GM12864 (cell line): ENCODE measurements around the gene FCHSD2.

ENCODE experiments used
- DNase-seq: peaks from one replicate; pipeline ENCODE4 v3.0.0-alpha.2; 2011; ENCODE audit warnings: low read depth
- H3K4me3 ChIP-seq: 2 replicates; pipeline ENCODE4 v1.5.1; 2011; ENCODE audit warnings: mild to moderate bottlenecking, low read depth, low read length, control low read depth
- CTCF ChIP-seq: IDR thresholded peaks from 2 replicates; pipeline ENCODE4 v1.5.1; 2011; ENCODE audit warnings: low read depth, mild to moderate bottlenecking, moderate library complexity, low read length, control low read depth, inconsistent platforms; ENCODE audit errors: missing control alignments

FCHSD2 gene

DNA sequence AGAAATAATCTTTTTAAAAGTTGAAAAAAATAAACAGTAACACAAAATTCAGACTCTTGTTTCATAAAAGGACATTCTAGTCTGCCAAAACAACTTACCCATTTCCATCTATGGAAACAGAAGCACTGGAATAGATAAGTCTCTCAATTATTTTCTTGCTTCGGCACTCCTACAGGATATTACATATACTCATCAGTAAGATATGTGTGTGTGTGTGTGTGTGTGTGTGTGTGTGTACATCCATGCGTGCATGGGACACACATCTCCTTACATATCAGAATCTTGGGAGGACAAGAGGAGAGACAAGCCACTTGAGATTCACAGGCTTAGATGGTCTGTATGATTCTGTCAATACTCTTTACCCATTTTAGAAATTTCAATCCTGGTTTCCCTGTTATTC lies 183.3 kb downstream of the FCHSD2 start:
- no peak overlapping the region for H3K4me3 ChIP-seq
- TF ChIP-seq CTCF = no peak
- DNase-seq = no peak

GRCh38 chr11:72955466-72955865 lies 186.7 kb downstream of the FCHSD2 start:
- no peak for DNase-seq
- TF ChIP-seq CTCF = no peak
- H3K4me3 ChIP-seq = no peak overlapping the region

DNA sequence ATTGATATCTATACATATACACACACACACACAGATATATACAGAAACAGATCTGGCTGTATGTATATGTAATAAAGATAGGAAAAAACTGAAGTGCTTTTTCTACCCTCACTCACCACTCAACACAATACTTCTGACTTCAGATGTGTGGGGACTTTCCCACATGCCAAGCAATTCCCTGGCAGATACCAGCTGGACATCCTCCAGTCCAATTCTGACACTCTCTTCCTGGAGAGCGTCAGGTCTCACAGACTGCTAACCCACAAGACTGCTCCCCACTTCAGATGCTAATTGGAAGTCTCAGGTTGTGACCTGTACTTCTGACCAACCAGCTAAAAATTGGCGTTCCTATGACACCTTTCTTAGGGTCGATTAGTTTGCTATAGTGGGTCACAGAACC lies 187.3 kb downstream of the FCHSD2 start:
- TF ChIP-seq CTCF = no peak
- DNase-seq = no peak

DNA sequence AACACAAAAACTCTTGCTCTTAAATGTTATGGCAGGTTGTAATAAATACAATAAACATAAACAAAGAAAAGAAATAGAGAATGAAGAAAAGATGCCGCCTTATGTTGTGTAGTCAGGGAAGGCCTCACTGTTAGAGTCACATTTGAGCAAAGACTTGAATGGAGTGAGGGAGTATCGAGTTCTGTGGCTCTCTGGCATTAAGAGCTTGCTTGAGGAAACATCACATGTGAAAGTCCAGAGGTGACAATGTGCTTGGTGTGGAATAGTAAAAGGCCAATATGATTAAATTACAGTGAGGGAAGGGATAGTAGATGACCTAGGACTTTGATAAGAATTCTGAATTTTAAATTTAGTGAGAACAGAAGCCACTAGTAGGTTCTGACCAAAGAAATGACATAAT lies 188.5 kb downstream of the FCHSD2 start:
- no peak for TF ChIP-seq CTCF
- DNase-seq = no peak

More for the DNA sequence above, 187.3 kb downstream of the FCHSD2 start:
- H3K4me3 ChIP-seq = no peak overlapping the region

DNA sequence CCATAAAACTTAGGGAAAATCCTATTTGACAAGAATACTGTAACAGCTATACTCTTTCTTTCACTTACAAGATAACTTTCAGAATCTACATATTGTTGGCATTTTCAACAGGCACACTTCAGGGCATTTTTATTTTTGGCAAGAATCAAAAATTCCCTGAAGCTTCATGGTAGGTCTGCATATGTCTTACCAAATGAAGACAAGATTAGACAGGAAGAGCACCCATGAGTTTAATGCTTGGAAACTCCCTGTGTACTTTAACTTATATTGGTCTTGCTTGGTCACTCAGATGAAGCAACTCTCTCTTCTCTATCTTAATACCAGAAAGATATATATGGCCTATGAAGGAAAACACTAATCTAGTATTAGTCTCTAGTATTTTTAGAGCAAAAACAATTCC lies 190.2 kb downstream of the FCHSD2 start:
- TF ChIP-seq CTCF = no peak
- H3K4me3 ChIP-seq = no peak overlapping the region
- no peak for DNase-seq

More for the DNA sequence above, 188.5 kb downstream of the FCHSD2 start:
- no peak overlapping the region for H3K4me3 ChIP-seq

DNA sequence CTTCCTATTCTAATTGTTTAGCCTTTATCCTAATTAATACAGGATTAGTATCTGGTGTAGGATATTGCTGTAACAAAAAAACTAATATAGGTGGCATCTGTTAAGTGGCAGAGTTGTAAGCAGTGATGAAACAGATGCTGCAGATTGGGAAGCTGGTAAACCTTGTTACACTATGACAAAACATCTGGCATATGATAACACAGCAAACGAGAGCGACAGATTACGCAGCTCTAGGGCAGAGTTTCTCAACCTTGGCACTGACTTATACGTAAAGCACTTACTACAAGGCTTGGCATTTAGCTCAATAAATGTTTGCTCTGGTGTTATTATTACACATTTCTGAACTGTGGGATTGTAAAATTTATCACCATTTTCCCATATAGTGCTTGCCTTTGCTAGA lies 190.9 kb downstream of the FCHSD2 start:
- no peak overlapping the region for H3K4me3 ChIP-seq
- no peak for DNase-seq
- no peak for TF ChIP-seq CTCF

- no peak for TF ChIP-seq CTCF
- H3K4me3 ChIP-seq = no peak overlapping the region
- DNase-seq = no peak
These were observed 191.4 kb downstream of the FCHSD2 start for GRCh38 chr11:72950685-72951084.
